Neural crest cell (in vitro differentiated cells): ENCODE results near the gene LENG8. TPM values are rescaled to one million over a fixed set of nuclear protein-coding genes. Genes with fewer than 3 reads are reported as not detected.
"Not testable (repeated sequence)": the region's sequence is repeated elsewhere in the genome, so short reads cannot be mapped to it uniquely, and the experiment has no call there.

Experiments used
- DNase-seq: peaks from one replicate; pipeline ENCODE4 v3.0.0; 2021; ENCODE audit warnings: low read depth, mixed read lengths, low spot score
- H3K27ac Mint-ChIP-seq: one replicate; pipeline ENCODE4 v1.8.0; 2021; ENCODE audit warnings: mild to moderate bottlenecking, mixed read lengths; ENCODE audit not compliant: unreplicated experiment
- H3K27me3 Mint-ChIP-seq: 2 replicates; pipeline ENCODE4 v1.8.0; 2021; ENCODE audit warnings: low read depth, mild to moderate bottlenecking, mixed read lengths
- H3K36me3 Mint-ChIP-seq: 2 replicates; pipeline ENCODE4 v1.8.0; 2021; ENCODE audit warnings: low read depth, mild to moderate bottlenecking, mixed read lengths
- H3K4me1 Mint-ChIP-seq: 2 replicates; pipeline ENCODE4 v1.8.0; 2021; ENCODE audit warnings: mixed read lengths
- H3K4me3 Mint-ChIP-seq: one replicate; pipeline ENCODE4 v1.8.0; 2021; ENCODE audit warnings: mild to moderate bottlenecking, mixed read lengths
- H3K9me3 Mint-ChIP-seq: 2 replicates; pipeline ENCODE4 v1.8.0; 2021; ENCODE audit warnings: mixed read lengths
- total RNA-seq: library from RNA; stranded (reverse); gene quantifications from 2 replicates; pipeline ENCODE4 v1.2.1, GENCODE V29; 2021
- TF ChIP-seq, protein P1 (sequence below): fragments of 200-600 bp; sonication (generic); conservative IDR thresholded peaks from 2 replicates; pipeline ENCODE4 v1.5.0; 2021; ENCODE audit warnings: antibody characterized with exemption, mild to moderate bottlenecking

LENG8 gene
- total RNA-seq, 1 donor from 2014 or later, result 161 TPM

GRCh38 chr19:54463531-54464043 lies 14.6 kb downstream of the LENG8 start, which contains the start of gene LENG9:
TSS of gene LENG9 (minus strand) at chr19:54463778. CDS start at chr19:54463526, 252 bp downstream.
- TF ChIP-seq, protein P1, sequence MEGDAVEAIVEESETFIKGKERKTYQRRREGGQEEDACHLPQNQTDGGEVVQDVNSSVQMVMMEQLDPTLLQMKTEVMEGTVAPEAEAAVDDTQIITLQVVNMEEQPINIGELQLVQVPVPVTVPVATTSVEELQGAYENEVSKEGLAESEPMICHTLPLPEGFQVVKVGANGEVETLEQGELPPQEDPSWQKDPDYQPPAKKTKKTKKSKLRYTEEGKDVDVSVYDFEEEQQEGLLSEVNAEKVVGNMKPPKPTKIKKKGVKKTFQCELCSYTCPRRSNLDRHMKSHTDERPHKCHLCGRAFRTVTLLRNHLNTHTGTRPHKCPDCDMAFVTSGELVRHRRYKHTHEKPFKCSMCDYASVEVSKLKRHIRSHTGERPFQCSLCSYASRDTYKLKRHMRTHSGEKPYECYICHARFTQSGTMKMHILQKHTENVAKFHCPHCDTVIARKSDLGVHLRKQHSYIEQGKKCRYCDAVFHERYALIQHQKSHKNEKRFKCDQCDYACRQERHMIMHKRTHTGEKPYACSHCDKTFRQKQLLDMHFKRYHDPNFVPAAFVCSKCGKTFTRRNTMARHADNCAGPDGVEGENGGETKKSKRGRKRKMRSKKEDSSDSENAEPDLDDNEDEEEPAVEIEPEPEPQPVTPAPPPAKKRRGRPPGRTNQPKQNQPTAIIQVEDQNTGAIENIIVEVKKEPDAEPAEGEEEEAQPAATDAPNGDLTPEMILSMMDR, result no peak
- DNase-seq, result peak; percentile 89
- H3K9me3 Mint-ChIP-seq, result no peaks in the 10 kb centered on the region
- peaks cover 8% of the 10 kb centered on the region for H3K36me3 Mint-ChIP-seq
- H3K27ac Mint-ChIP-seq, result peak within 1 kb of the TSS; percentile 78
- H3K4me1 Mint-ChIP-seq, result peaks cover 10% of the 10 kb centered on the region
- H3K4me3 Mint-ChIP-seq, result peak within 1 kb of the TSS; percentile 97
- peaks cover 33% of the 10 kb centered on the region for H3K27me3 Mint-ChIP-seq

DNA sequence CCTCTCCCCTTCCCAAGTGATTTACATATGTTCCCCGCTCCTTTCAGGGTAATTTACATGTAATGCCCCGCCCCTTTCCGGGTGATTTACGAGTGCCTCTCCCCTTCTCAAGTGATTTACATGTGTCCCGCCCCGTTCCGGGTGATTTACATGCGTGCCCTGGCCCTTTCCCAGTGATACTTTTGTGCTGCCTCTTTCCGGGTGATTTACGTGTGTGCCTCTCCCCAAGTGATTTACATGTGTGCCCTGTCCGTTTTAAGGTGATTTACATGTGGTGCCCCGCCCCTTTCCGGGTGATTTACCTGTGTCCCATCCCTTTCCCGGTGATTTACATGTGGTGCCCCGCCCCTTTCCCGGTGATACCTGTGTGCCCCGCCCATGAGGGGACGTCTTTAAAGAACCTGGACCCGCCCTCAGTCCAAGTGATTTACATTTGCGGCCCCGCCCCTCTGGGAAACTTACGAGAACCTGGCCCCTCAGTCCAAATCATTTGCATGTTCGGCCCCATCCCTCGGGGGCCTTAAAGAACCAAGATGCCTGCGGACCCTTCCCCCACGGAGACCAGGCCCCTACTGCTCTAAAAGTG lies 15.1 kb downstream of the LENG8 start:
- Mint-ChIP-seq H3K4me3 (peak overlapping the region; percentile 97), H3K9me3 (no peaks in the 10 kb centered on the region), H3K27ac (peak overlapping the region; percentile 78), H3K36me3 (peaks cover 5% of the 10 kb centered on the region), H3K27me3 (peaks cover 38% of the 10 kb centered on the region), H3K4me1 (peaks cover 10% of the 10 kb centered on the region)
- TF ChIP-seq, protein P1, result no peak
- peak; percentile 60 for DNase-seq

DNA sequence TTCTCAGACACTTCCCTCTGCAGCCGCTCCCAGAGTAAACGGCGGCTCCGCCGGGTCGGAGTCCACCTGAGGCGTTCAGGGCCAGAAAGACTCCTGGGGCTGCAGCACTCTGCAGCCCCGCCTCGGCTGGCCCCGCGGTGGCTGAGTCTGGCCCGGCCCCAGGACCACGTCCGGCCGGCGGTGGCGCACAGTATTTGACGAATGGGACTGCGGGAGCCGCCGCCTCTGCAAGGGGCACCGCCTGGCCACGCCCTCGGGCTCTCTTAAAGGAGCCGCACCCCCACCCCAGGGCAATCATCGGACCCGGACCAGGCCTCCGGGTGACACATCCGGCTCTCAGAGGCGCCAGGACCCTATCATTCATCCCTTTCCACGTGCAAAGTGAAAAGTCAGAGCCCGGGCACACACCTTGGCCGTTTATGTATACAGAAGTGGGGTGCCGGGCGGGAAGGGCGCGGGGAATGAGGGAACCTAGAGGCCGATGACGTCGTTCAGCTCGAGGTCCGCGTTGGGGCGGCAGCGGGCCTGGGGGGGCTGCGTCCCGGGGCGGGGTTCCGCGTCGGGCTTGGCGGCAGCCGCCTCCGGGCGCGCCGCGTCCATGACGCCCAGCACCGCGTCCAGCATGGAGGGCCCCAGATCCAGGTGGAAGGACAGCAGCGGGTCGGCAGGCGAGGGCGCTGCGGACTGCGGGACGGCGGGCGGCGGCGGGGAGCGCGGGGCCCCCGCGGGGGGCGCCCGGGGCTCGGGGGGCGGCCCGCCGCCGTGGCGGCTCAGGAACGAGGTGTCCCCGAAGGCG lies 15.8 kb downstream of the LENG8 start:
- peak; percentile 85 for DNase-seq
- TF ChIP-seq, protein P1, result no peak
- peaks cover 43% of the 10 kb centered on the region for H3K27me3 Mint-ChIP-seq
- no peaks in the 10 kb centered on the region for H3K9me3 Mint-ChIP-seq
- peaks cover 5% of the 10 kb centered on the region for H3K36me3 Mint-ChIP-seq
- H3K4me3 Mint-ChIP-seq, result peak overlapping the region; percentile 97
- H3K27ac Mint-ChIP-seq, result peak overlapping the region; percentile 80
- H3K4me1 Mint-ChIP-seq, result peaks cover 17% of the 10 kb centered on the region

DNA sequence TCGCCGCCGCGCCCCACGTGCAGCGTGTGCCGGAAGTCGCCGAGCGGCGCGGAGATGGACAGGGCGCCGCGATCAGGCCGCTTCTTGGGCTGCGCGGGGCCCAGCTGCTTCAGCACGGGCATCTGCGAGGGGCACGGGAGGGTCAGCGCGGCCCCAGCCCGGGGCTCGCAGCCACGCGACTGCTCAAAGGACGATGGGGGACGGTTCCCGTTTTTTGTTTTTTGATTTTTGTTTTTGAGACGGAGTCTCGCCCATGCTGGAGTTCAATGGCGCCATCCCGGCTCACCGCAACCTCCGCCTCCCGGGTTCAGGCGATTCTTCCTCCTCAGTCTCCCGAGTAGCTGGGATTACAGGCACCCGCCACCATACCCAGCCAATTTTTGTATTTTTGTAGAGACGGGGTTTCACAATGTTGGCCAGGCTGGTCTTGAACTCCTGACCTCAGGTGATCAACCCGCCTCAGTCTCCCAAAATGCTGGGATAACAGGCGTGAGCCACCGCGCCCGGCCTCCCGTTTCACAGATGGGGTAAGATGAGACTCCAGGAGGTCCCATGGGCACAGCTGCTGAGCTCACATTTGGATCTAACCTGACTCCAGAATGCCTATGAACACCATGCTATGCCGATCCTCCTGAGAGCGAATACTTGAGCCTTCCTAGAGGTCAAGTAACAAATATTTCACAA lies 16.6 kb downstream of the LENG8 start:
- Mint-ChIP-seq H3K36me3 (peaks cover 5% of the 10 kb centered on the region), H3K27me3 (peaks cover 50% of the 10 kb centered on the region), H3K27ac (no peak overlapping the region), H3K9me3 (no peaks in the 10 kb centered on the region), H3K4me1 (peaks cover 24% of the 10 kb centered on the region), H3K4me3 (peak overlapping the region; percentile 67)
- no peak for DNase-seq
- TF ChIP-seq, protein P1, result no peak

- Mint-ChIP-seq H3K4me3 (peak overlapping the region; percentile 81), H3K27me3 (peaks cover 55% of the 10 kb centered on the region), H3K4me1 (peaks cover 28% of the 10 kb centered on the region)
- H3K9me3 Mint-ChIP-seq, DNase-seq, H3K36me3 Mint-ChIP-seq, H3K27ac Mint-ChIP-seq: not testable (repeated sequence)
Measured at GRCh38 chr19:54466110-54466480, 17.1 kb downstream of the LENG8 start.
